Activated T-cell treated with anti-CD3 and anti-CD28 coated beads, Interleukin-2, amount 50 U/mL, for 4 hours (primary cell): ENCODE results near the gene COBL. TPM values are rescaled to one million over a fixed set of nuclear protein-coding genes. Genes with fewer than 3 reads are reported as not detected.

Experiments used
- ATAC-seq, 2 donors: fragments of 200-7000 bp; cut with Tn5 transposase; one replicate each; pipeline ENCODE4 v1.10.0; 2021
- DNase-seq: peaks from one replicate; pipeline ENCODE4 v3.0.0-alpha.2; 2020
- H3K27me3 Mint-ChIP-seq: one replicate; pipeline ENCODE4 v1.8.0; 2021; ENCODE audit warnings: low read depth, mixed read lengths
- H3K36me3 Mint-ChIP-seq: one replicate; pipeline ENCODE4 v1.8.0; 2022; ENCODE audit warnings: mixed read lengths; ENCODE audit not compliant: insufficient read depth
- H3K4me1 Mint-ChIP-seq: one replicate; pipeline ENCODE4 v1.8.0; 2021; ENCODE audit warnings: low read depth, mixed read lengths
- H3K4me3 Mint-ChIP-seq: one replicate; pipeline ENCODE4 v1.8.0; 2021; ENCODE audit warnings: mild to moderate bottlenecking, moderate library complexity, mixed read lengths
- H3K9me3 Mint-ChIP-seq: one replicate; pipeline ENCODE4 v1.8.0; 2021; ENCODE audit warnings: mixed read lengths
- total RNA-seq, 3 donors: library from RNA; stranded (reverse); gene quantifications; one replicate each; pipeline ENCODE4 v1.2.1, GENCODE V29; 2021

The COBL gene
- total RNA-seq, 3 donors from 2014 or later = 0.03 TPM; not detected in 2

DNA sequence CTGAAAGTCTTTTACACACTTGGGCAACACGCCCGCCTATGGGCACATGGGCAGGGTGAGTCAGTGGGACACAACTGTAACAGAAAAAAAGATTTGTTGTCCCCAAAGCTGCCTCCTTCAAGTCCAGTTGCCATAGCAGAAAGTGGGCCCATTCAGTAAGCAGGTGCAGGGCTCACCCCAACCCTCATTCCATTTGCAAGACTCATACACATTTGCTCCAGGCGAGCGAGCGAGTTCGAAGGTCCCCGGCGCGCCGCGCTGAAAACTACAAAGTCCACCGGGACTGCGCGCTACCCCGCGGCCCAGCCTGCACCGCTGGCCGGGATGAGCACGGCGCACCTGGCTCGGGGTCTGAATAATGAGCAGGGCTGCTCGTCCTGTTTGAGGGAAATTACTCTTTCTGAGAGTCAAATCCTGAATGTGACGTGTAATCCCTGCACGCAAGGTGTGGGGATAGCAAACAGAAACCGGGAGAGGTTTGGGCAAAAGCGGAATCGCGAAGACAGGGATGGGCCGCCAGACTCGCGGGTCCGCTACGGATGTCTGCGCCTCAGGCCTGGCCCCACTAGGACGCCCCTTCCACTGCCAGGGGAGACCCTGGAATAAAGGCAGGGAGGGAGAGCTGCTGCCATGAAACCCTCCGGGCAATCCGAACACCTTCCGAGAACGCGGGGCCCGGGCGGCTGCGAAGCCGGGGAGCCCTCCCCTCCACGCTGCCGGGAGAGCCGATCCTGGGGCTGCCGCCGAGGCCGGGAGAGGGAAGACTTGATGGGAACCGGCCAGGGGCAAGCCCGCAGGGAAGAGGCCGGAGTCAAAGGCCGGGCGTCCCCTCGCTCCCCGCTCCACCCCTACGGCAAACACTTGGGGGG is 982 bp downstream of the COBL start:
- Mint-ChIP-seq H3K36me3 (no peaks in the 10 kb centered on the region), H3K9me3 (no peaks in the 10 kb centered on the region), H3K4me1 (no peaks in the 10 kb centered on the region), H3K27me3 (peaks cover 37% of the 10 kb centered on the region), H3K4me3 (no peak overlapping the region)
- no peak for DNase-seq
- ATAC-seq = peak in 1 of 2 donors; percentile 21

DNA sequence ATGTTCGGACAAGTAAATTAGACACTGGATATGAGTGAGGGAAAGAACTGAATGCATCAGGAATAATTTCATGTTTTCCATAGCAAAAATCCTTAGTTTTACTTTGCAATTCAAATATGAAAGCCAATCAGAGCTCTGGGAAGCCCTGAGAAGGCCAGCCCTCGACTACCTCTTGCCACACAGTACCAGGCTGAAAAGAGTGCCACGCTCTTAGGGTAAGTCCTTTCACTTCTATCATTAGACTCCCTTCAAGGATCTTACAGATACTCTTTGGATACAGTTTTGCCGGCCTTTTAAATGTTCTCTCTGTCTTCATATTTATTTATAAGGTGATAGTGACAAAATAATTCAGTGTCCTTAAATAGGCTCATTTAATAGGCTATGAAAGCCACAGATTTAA is 1.9 kb downstream of the COBL start:
- Mint-ChIP-seq H3K36me3 (no peaks in the 10 kb centered on the region), H3K9me3 (no peaks in the 10 kb centered on the region), H3K4me3 (no peak overlapping the region), H3K27me3 (peaks cover 37% of the 10 kb centered on the region), H3K4me1 (no peaks in the 10 kb centered on the region)
- DNase-seq = no peak
- ATAC-seq = no peak

DNA sequence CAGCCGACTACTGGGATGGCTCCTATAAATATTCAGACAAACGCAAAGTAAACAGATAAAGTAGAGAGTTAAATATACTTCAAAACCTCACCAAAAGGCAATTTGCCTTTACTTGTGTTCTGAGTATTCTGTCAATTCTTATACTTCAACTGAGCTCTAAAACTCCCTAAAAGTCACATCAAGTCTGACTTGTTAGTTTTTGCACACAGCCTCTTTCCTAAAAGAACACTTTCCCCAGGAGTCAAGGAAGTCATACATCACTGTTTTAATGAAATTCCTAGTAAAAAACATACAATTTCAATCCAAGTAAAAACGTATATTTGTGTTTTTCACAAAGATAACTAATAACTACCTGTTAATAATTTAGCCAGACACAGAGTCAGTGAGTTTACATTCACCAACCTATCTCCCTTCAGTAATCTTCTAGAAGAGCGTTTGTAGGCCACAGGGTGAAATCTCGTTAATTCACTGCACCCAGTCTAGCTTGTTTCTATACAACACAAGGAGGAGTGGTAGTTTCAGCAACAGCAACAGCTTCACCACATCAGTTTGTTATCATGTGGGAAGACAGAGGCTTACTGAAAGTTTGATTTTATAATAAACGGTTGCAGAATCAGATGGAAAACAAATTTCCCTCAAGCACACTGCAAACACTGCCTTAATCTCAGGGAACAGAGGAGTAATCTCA is 2.7 kb downstream of the COBL start:
- H3K9me3 Mint-ChIP-seq = no peaks in the 10 kb centered on the region
- H3K4me3 Mint-ChIP-seq = no peak overlapping the region
- DNase-seq = no peak
- no peak for ATAC-seq
- no peaks in the 10 kb centered on the region for H3K4me1 Mint-ChIP-seq
- peaks cover 33% of the 10 kb centered on the region for H3K27me3 Mint-ChIP-seq
- no peaks in the 10 kb centered on the region for H3K36me3 Mint-ChIP-seq

DNA sequence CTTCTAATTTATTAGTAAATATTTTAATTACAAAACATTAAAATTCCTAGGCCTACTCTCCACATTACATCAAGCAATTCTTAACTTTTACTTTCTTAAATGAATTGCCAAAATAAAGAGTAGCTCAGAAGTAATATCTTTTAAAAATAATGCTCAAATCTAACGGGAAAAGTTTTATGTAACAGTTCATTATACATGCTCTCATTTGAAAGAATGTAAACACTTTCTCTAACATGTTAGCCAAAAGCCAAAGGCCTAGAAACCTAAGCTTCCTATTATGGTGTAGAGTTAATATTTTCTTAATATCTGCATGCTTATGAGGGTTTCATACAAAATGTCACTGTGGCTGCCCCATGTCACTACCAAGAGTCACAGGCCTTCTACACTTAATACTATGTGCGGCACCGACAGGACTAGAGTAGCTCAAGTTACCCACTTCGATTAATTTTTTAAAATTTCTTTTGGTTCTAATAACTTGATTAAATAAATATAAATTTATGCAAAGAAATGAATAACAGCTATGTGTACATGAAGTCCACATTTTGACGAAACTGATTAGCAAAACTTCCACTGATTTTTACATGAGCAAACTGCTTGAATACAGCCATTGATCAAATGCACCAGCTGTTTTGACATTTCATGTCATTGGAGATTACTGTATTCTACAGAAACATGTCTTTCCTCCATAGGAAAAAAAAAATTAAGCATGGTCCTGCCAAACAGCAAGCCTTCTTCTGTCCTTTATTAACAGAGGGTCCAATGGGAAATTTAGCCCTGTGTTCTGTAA is 3.5 kb downstream of the COBL start:
- no peaks in the 10 kb centered on the region for H3K9me3 Mint-ChIP-seq
- DNase-seq (no peak), ATAC-seq (no peak)
- no peak overlapping the region for H3K4me3 Mint-ChIP-seq
- H3K36me3 Mint-ChIP-seq = no peaks in the 10 kb centered on the region
- H3K27me3 Mint-ChIP-seq = peaks cover 30% of the 10 kb centered on the region
- H3K4me1 Mint-ChIP-seq = no peaks in the 10 kb centered on the region

GRCh38 chr7:51311166-51311565 is 5.4 kb downstream of the COBL start:
- no peaks in the 10 kb centered on the region for H3K36me3 Mint-ChIP-seq

GRCh38 chr7:51310131-51310583 is 6.5 kb downstream of the COBL start:
- ATAC-seq = no peak
- H3K9me3 Mint-ChIP-seq = no peaks in the 10 kb centered on the region
- no peak for DNase-seq
- no peaks in the 10 kb centered on the region for H3K4me1 Mint-ChIP-seq
- no peaks in the 10 kb centered on the region for H3K36me3 Mint-ChIP-seq
- H3K27me3 Mint-ChIP-seq = peaks cover 13% of the 10 kb centered on the region
- no peak overlapping the region for H3K4me3 Mint-ChIP-seq

More at GRCh38 chr7:51311166-51311565, 5.4 kb downstream of the COBL start:
- Mint-ChIP-seq H3K4me1 (no peaks in the 10 kb centered on the region), H3K9me3 (no peaks in the 10 kb centered on the region), H3K27me3 (peaks cover 19% of the 10 kb centered on the region), H3K4me3 (no peak overlapping the region)
- DNase-seq (no peak), ATAC-seq (no peak)

DNA sequence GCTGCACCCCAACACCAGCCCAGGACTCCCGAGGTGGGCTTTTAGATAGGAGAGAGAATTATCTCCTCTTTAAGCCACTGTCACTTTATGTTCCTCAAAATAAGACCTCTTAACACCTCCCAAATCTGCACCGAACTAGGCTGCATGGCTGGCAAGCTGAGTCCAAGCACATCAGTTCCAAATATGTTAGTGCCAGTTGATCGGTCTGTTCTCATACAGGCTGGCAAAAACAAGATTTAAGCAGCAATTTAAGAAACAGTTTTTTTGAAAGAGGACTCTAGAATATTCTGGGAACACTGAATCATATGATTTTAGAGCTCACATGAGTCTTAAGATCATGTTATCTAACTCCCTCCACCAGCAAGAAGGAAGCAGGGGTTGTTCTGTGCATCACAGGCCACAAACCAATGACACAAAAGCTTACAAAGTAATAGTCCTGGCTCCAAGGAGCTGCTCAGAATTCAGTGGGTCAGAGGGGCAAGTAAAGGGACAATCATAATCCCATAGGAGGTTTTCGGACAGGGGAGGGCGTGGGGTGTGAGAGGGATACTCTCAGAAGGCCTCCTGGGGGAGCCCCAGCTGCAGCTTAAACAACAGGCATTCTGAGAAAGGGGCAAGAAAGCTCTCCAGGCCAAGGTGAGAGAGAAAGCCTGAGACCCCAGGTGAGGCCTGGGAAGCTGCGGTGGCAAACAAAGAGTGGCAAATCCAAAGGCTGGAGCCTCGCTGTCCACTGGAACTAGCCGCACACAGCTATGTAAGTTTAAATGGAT is 7.1 kb downstream of the COBL start:
- DNase-seq (no peak), ATAC-seq (no peak)
- H3K9me3 Mint-ChIP-seq = no peaks in the 10 kb centered on the region
- no peak overlapping the region for H3K4me3 Mint-ChIP-seq
- peaks cover 7% of the 10 kb centered on the region for H3K27me3 Mint-ChIP-seq
- H3K4me1 Mint-ChIP-seq = no peaks in the 10 kb centered on the region
- H3K36me3 Mint-ChIP-seq = no peaks in the 10 kb centered on the region

DNA sequence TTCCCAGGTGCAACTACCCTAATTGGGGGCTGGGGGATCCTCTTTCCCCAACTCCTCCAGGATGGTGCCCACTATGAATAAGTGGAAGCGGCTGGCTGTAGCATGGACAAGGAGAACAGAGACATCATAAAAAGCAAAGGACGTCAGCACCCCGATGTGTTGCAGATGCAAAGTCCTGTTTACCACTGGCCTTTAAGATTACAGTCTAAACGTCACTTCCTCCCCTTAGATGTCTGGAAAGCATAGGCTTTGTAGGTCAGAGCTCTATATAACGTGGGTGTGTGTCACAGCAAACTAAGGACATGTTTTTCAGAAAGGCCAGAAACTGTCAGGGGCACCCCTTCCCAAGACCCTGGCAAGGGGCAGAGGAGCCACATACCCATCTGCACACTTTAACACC is 7.9 kb downstream of the COBL start:
- no peak for DNase-seq
- Mint-ChIP-seq H3K4me3 (no peak overlapping the region), H3K27me3 (peaks cover 3% of the 10 kb centered on the region), H3K9me3 (no peaks in the 10 kb centered on the region), H3K4me1 (no peaks in the 10 kb centered on the region), H3K36me3 (no peaks in the 10 kb centered on the region)
- ATAC-seq = no peak

DNA sequence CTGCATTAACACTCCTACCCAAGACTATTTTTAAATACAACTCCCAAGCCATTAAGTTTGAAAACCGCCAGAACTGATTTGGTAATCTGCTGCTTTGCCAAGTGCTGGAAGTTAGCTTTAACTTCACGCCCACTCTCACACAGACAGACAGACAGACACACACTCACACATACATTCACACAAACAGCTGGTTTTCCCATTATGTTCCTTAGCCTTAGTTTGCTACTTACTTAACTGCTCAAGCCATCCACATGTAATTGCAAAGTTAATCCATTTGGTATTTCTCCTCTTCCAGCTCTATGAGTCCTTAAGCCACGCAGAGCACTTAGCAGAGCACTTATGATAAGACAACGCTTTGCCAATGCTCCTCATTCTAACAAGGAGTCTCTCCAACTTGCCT is 8.3 kb downstream of the COBL start:
- ATAC-seq (no peak), DNase-seq (no peak)
- Mint-ChIP-seq H3K27me3 (peaks cover 2% of the 10 kb centered on the region), H3K4me1 (no peaks in the 10 kb centered on the region), H3K9me3 (no peaks in the 10 kb centered on the region), H3K4me3 (no peak overlapping the region), H3K36me3 (no peaks in the 10 kb centered on the region)

DNA sequence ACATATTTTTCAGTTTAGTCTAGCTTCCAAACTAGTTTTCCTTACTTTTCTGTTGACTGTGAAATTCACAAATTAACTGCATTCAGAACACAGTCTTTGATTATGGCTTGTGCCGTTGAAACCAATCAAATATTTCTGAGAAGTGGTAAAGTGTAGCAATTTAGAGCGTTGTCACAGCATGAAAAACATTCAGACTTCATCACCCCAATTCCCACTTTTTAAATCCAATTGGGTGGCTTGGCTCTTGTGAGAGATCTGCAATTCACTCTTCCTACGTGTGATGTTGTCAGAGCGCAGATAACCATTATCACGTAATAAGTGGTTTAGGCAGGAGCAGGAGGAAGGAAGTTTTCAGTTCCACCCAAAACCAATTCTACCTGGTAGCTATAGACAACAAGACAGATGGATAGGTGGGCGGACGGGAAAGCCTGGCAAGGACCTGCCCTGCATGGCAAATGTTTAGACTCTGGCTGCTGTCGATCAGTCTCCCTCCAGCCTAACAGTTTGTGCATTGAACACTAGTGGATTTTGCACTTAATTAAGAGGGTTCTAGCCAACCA is 8.9 kb downstream of the COBL start:
- Mint-ChIP-seq H3K4me3 (no peak overlapping the region), H3K9me3 (no peaks in the 10 kb centered on the region), H3K27me3 (peaks cover 2% of the 10 kb centered on the region), H3K4me1 (no peaks in the 10 kb centered on the region), H3K36me3 (no peaks in the 10 kb centered on the region)
- ATAC-seq (no peak), DNase-seq (no peak)

DNA sequence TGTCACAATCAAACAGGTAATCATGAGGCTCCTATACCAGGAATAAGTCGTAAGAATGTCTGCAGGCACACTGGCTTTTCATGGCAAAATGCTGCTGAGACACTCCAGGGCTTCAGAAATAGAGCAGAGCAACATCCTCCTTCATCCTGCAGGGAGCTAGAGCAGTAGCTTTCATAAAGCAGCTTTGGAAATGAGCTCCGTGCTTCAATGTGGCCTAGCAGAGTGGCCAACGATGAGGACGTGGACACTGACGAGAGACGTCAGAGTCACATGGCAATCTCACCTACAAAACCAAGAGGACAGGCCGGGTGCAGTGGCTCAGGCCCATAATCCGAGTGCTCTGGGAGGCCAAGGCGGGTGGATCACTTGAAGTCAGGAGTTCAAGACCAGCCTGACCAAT is 9.8 kb downstream of the COBL start:
- no peaks in the 10 kb centered on the region for H3K36me3 Mint-ChIP-seq
- peaks cover 2% of the 10 kb centered on the region for H3K27me3 Mint-ChIP-seq
- H3K4me1 Mint-ChIP-seq = no peaks in the 10 kb centered on the region
- no peak overlapping the region for H3K4me3 Mint-ChIP-seq
- no peak for ATAC-seq
- no peak for DNase-seq
- no peaks in the 10 kb centered on the region for H3K9me3 Mint-ChIP-seq

GRCh38 chr7:51304729-51305128 is 11.9 kb downstream of the COBL start:
- ATAC-seq = no peak
- no peaks in the 10 kb centered on the region for H3K36me3 Mint-ChIP-seq
- no peaks in the 10 kb centered on the region for H3K9me3 Mint-ChIP-seq
- H3K27me3 Mint-ChIP-seq = no peaks in the 10 kb centered on the region
- DNase-seq = no peak
- no peak overlapping the region for H3K4me3 Mint-ChIP-seq
- no peaks in the 10 kb centered on the region for H3K4me1 Mint-ChIP-seq

DNA sequence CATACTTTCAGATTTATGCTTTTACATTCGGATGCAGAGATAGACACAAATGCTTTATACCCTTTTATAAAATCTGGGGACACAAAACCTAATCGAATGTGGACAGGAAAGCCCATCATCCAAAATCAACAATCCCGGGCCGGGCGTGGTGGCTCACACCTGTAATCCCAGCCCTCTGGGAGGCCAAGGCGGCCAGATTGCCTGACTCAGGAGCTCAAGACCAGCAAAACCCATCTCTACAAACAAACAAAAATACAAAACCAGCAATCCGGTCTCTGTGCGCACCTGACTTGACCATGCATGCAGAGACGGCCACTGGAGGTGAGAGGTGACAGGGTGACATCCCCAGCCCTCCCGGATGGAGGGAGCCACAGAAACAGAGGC is 13.5 kb downstream of the COBL start:
- H3K4me3 Mint-ChIP-seq = no peak overlapping the region
- H3K4me1 Mint-ChIP-seq = no peaks in the 10 kb centered on the region
- DNase-seq = no peak
- H3K27me3 Mint-ChIP-seq = no peaks in the 10 kb centered on the region
- H3K36me3 Mint-ChIP-seq = no peaks in the 10 kb centered on the region
- no peaks in the 10 kb centered on the region for H3K9me3 Mint-ChIP-seq
- ATAC-seq = no peak

DNA sequence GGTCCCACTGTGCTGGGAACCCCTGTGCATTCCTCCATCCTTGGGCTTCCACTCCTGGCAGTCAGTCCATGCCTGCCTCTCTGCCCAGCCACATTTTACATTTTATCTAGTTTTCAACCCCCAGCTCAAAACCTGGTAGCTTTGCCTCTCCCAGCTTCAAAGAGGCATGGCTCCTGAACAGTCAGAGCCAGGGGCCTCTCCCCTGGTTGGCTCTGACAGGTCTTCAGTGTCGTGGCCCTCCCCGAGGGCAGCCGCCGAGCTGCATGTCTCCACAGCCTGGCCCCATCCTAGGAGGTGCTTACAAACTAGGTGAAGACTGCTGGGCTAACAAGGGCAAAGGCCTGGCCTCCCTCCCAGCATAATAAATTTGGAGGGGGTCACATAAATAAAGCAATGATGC is 14.8 kb downstream of the COBL start:
- Mint-ChIP-seq H3K9me3 (no peaks in the 10 kb centered on the region), H3K36me3 (no peaks in the 10 kb centered on the region), H3K4me1 (no peaks in the 10 kb centered on the region), H3K4me3 (no peak overlapping the region), H3K27me3 (no peaks in the 10 kb centered on the region)
- DNase-seq (no peak), ATAC-seq (no peak)
